K562 (cell line): ENCODE results near the gene MAB21L1. TPM values are rescaled to one million over a fixed set of nuclear protein-coding genes. Genes with fewer than 3 reads are reported as not detected.

Experiments
- ATAC-seq: fragments of 200-7000 bp; cut with Tn5 transposase; 3 replicates; pipeline ENCODE4 v1.9.1; 2020; ENCODE audit warnings: moderate library complexity
- BruUV-seq: library from RNA; stranded (reverse); fragments of 400-500 nt; replicated peaks from 2 replicates; lab custom pipeline; 2021; lab: Mats Ljungman, UMichigan
- CTCF ChIA-PET: fragments of 300-600 bp; formaldehyde crosslinking; extraction: SDS; loops from one replicate; lab custom pipeline; 2021; ENCODE audit warnings: low intra/inter-chr PET ratio; lab: Yijun Ruan, JAX
- POLR2A ChIA-PET: fragments of 300-600, 350-650 bp; sonication (Branson Sonifier 250); formaldehyde crosslinking; extraction: SDS; loops from one replicate; lab custom pipeline; 2021; ENCODE audit warnings: antibody characterized with exemption, inconsistent platforms; lab: Yijun Ruan, JAX
- DNase-seq, 4 experiments: peaks; one replicate each; pipeline versions ENCODE4 v3.0.0 to v3.0.0-alpha.2; 2011 to 2018; ENCODE audit warnings: low spot score in 3 of 4, mixed read lengths in 3 of 4; ENCODE audit errors: extremely low read depth in 1 of 4
- FAIRE-seq: peaks from 2 replicates; lab custom pipeline; 2011; peaks lifted over from hg19 to GRCh38; lab: Jason Lieb, UNC
- H2AFZ ChIP-seq: 2 replicates; pipeline ENCODE4 v1.6.0; 2011; ENCODE audit warnings: low read depth, low read length, control low read depth, inconsistent platforms
- H3K27ac ChIP-seq: fragments of 200-600 bp; 3 replicates; pipeline ENCODE4 v1.8.0; 2011; ENCODE audit warnings: low read depth, mild to moderate bottlenecking, control low read depth, inconsistent platforms, low read length, moderate library complexity, mixed read lengths; ENCODE audit errors: extremely low read depth
- H3K27me3 ChIP-seq, 2 experiments: fragments of 300-600 bp in 1 of 2; 2 replicates in 1 of 2; 3 replicates in 1 of 2; pipeline versions ENCODE4 v1.6.0 to v1.8.0; 2011; ENCODE audit warnings: inconsistent platforms in 2 of 2, low read length in 2 of 2, mild to moderate bottlenecking in 1 of 2, mixed read lengths in 1 of 2, moderate library complexity in 1 of 2; ENCODE audit not compliant: control insufficient read depth in 2 of 2, insufficient read depth in 2 of 2
- H3K36me3 ChIP-seq: fragments of 300-600 bp; 3 replicates; pipeline ENCODE4 v1.8.0; 2011; ENCODE audit warnings: mild to moderate bottlenecking, low read length, inconsistent platforms; ENCODE audit not compliant: control insufficient read depth, insufficient read depth
- H3K4me1 ChIP-seq, 2 experiments: fragments of 200-600 bp in 1 of 2; replicated peaks in 1 of 2; 2 replicates in 1 of 2; 3 replicates in 1 of 2; pipeline versions ENCODE4 v1.5.1 to v1.8.0; 2011; ENCODE audit warnings: inconsistent platforms in 2 of 2, low read length in 2 of 2, mild to moderate bottlenecking in 1 of 2, mixed read lengths in 1 of 2, moderate library complexity in 1 of 2; ENCODE audit not compliant: control insufficient read depth in 2 of 2, insufficient read depth in 2 of 2
- H3K4me2 ChIP-seq: 2 replicates; pipeline ENCODE4 v1.6.1; 2011; ENCODE audit warnings: low read length, control low read depth, inconsistent platforms, mixed read lengths; ENCODE audit not compliant: insufficient read depth
- H3K4me3 ChIP-seq: fragments of 200-600 bp; sonication (generic), shearing (Covaris generic); 2 replicates; pipeline ENCODE4 v1.5.1; 2016; ENCODE audit warnings: control low read depth, inconsistent platforms
- H3K79me2 ChIP-seq: fragments of 200-600 bp; 3 replicates; pipeline ENCODE4 v1.8.0; 2011; ENCODE audit warnings: low read length, inconsistent platforms; ENCODE audit not compliant: control insufficient read depth, insufficient read depth
- H3K9ac ChIP-seq, 2 experiments: 2 replicates each; pipeline versions ENCODE4 v1.6.0 to v1.6.1; 2011; ENCODE audit warnings: low read depth in 2 of 2, low read length in 2 of 2, control low read depth in 1 of 2, inconsistent platforms in 1 of 2, mild to moderate bottlenecking in 1 of 2, mixed read lengths in 1 of 2; ENCODE audit not compliant: insufficient read depth in 1 of 2
- H3K9me1 ChIP-seq: one replicate; pipeline ENCODE4 v1.6.0; 2011; ENCODE audit warnings: inconsistent platforms, mild to moderate bottlenecking, low read length, moderate library complexity; ENCODE audit not compliant: control insufficient read depth, insufficient read depth
- H3K9me3 ChIP-seq: replicated peaks from 2 replicates; pipeline ENCODE4 v1.5.1; 2011; ENCODE audit warnings: low read depth, low read length, inconsistent platforms; ENCODE audit not compliant: control insufficient read depth, insufficient read depth
- H4K20me1 ChIP-seq: replicated peaks from 2 replicates; pipeline ENCODE4 v1.6.1; 2011; ENCODE audit warnings: low read length, inconsistent platforms, mixed read lengths; ENCODE audit not compliant: control insufficient read depth, insufficient read depth
- CREBBP ChIP-seq: IDR thresholded peaks from one replicate; pipeline ENCODE4 v1.6.1; 2012; ENCODE audit warnings: low read depth, mild to moderate bottlenecking, control low read depth, inconsistent platforms, low read length
- E2F8 ChIP-seq: fragments of 450-650 bp; IDR thresholded peaks from 2 replicates; pipeline ENCODE4 v1.7.1; 2018; ENCODE audit warnings: mild to moderate bottlenecking, low read depth; ENCODE audit not compliant: partially characterized antibody
- EHMT2 ChIP-seq: fragments of 450-650 bp; IDR thresholded peaks from 2 replicates; pipeline ENCODE4 v1.6.1; 2018; ENCODE audit warnings: antibody characterized with exemption
- HBP1 ChIP-seq: fragments of 450-650 bp; formaldehyde crosslinking; IDR thresholded peaks from 2 replicates; pipeline ENCODE4 v1.4.0; 2022; ENCODE audit warnings: missing genetic modification characterization
- HCFC1 ChIP-seq: IDR thresholded peaks from 2 replicates; pipeline ENCODE4 v1.6.1; 2012; ENCODE audit warnings: low read depth, low read length, improper control_type of control experiment
- MCM5 ChIP-seq: fragments of 450-650 bp; IDR thresholded peaks from 2 replicates; pipeline ENCODE4 v1.6.1; 2016; ENCODE audit warnings: low read depth
- MED1 ChIP-seq: sonication (generic); formaldehyde crosslinking; IDR thresholded peaks from 2 replicates; pipeline ENCODE4 v1.8.1; 2023; ENCODE audit warnings: missing genetic modification reagents, borderline replicate concordance
- PTRF ChIP-seq: fragments of 450-650 bp; IDR thresholded peaks from 2 replicates; pipeline ENCODE4 v1.6.1; 2016; ENCODE audit warnings: mild to moderate bottlenecking, missing genetic modification characterization, missing compliant biosample characterization
- RNF2 ChIP-seq: sonication (generic); IDR thresholded peaks from 2 replicates; pipeline ENCODE4 v1.6.1; 2016
- SMARCA5 ChIP-seq: fragments of 450-650 bp; IDR thresholded peaks from 2 replicates; pipeline ENCODE4 v1.6.1; 2016
- TAL1 ChIP-seq: fragments of 450-650 bp; IDR thresholded peaks from 2 replicates; pipeline ENCODE4 v1.6.1; 2016; ENCODE audit warnings: mild to moderate bottlenecking
- TGIF2 ChIP-seq: sonication (generic); formaldehyde crosslinking; IDR thresholded peaks from 2 replicates; pipeline ENCODE4 v1.8.1; 2022; ENCODE audit warnings: mild to moderate bottlenecking, missing genetic modification reagents, moderate library complexity
- ZFX ChIP-seq: sonication (generic); formaldehyde crosslinking; IDR thresholded peaks from 2 replicates; pipeline ENCODE4 v1.8.0; 2022; ENCODE audit warnings: mild to moderate bottlenecking, missing genetic modification reagents, moderate library complexity
- ZNF121 ChIP-seq: sonication (generic); formaldehyde crosslinking; conservative IDR thresholded peaks from 2 replicates; pipeline ENCODE4 v1.8.0; 2022; ENCODE audit warnings: missing genetic modification reagents
- ZNF253 ChIP-seq: fragments of 250-450 bp; sonication (Bioruptor Pico); conservative IDR thresholded peaks from 2 replicates; pipeline ENCODE4 v1.6.1; 2021; ENCODE audit warnings: mild to moderate bottlenecking
- WGBS: fragments of 100-300 bp; shearing (Covaris generic); methylation state at CpG from one replicate; pipeline ENCODE4 v1.1.6; 2016; ENCODE audit warnings: low coverage, mixed read lengths; ENCODE audit not compliant: insufficient coverage; ENCODE audit errors: missing lambda C conversion rate; 5-methylcytosine and 5-hydroxymethylcytosine counted together
- in situ Hi-C: fragments of 300-500 bp; cut with MboI; formaldehyde crosslinking; loops from 4 replicates; pipeline ENCODE4 v1.15.0; 2018; ENCODE audit warnings: inconsistent platforms, mixed read lengths
- intact Hi-C: fragments of 100-400 bp; cut with micrococcal nuclease; formaldehyde crosslinking; loops from 2 replicates; pipeline ENCODE4 v1.14.2; 2022
- polyA plus RNA-seq, 8 experiments: library from polyadenylated mRNA; depleted of rRNA in 4 of 8; stranded (reverse) in 5 of 8; unstranded in 3 of 8; fragments of >200 nt; fragmentation: Nextera tagmentation in 2 of 8; fragmentation: Illumina TruSeq in 1 of 8; extraction: Ambion mirVana in 2 of 8; extraction: Trizol in 1 of 8; gene quantifications; 2 replicates each; pipeline versions ENCODE4 v1.2.1 to v1.2.3, GENCODE V29; 2011 to 2014; ENCODE audit warnings: inconsistent platforms in 1 of 8, missing spikeins in 1 of 8
- total RNA-seq, 7 experiments: library from RNA; depleted of rRNA in 6 of 7; stranded (reverse); fragments of >200 nt in 6 of 7; fragmentation: Illumina TruSeq in 2 of 7; extraction: Trizol in 2 of 7; gene quantifications; 2 replicates each; pipeline versions ENCODE4 v1.2.1 to v1.2.3, GENCODE V29; 2011 to 2021; ENCODE audit warnings: low replicate concordance in 1 of 7

MAB21L1 gene
- total and polyA plus RNA-seq, 9 of the 15 experiments (the other 6 are each of a cell fraction or from before 2014, with no cell fraction given), result not detected

- TF ChIP-seq EHMT2 (no peak), ZFX (CRISPR knock-in tag) (no peak), MED1 (CRISPR knock-in tag) (no peak), TGIF2 (CRISPR knock-in tag) (no peak), HCFC1 (no peak), MCM5 (no peak), CREBBP (no peak), PTRF (tag) (no peak), SMARCA5 (no peak), ZNF253 (no peak), E2F8 (no peak), ZNF121 (CRISPR knock-in tag) (no peak), TAL1 (no peak), HBP1 (CRISPR knock-in tag) (no peak), RNF2 (no peak)
- Histone ChIP-seq H3K4me3 (no peak overlapping the region), H4K20me1 (no peaks in the 10 kb centered on the region), H3K27ac (no peak overlapping the region), H3K9me3 (no peaks in the 10 kb centered on the region), H2AFZ (no peak overlapping the region), H3K36me3 (no peaks in the 10 kb centered on the region), H3K9me1 (no peaks in the 10 kb centered on the region), H3K79me2 (no peaks in the 10 kb centered on the region), H3K27me3 (no peaks in the 10 kb centered on the region), H3K9ac (no peak overlapping the region), H3K4me2 (no peak overlapping the region), H3K4me1 (no peaks in the 10 kb centered on the region)
- DNase-seq, result no peak
- WGBS, result 0% methylated on average over 3 of the region's 3 CpGs
- no TSS peak for BruUV-seq
- ChIA-PET POLR2A (no interaction called here), CTCF (no interaction called here)
- in situ Hi-C loops, result no loop called here
- intact Hi-C loops, result no loop called here
- no peak for FAIRE-seq
- ATAC-seq, result no peak
Measured at GRCh38 chr13:35524171-35524570, 47.7 kb upstream of the MAB21L1 start.
